Measurements from ENCODE around the gene CEP63. TPM values are rescaled to one million over a fixed set of nuclear protein-coding genes. Genes with fewer than 3 reads are reported as not detected.
A peak's percentile ranks its signal among the peaks of the same experiment; 100 is the strongest.
"Not testable (repeated sequence)": the region's sequence is repeated elsewhere in the genome, so short reads cannot be mapped to it uniquely, and the experiment has no call there.

Gene CEP63
- total RNA-seq, 1 donor from 2014 or later, result 22.5 TPM

DNA sequence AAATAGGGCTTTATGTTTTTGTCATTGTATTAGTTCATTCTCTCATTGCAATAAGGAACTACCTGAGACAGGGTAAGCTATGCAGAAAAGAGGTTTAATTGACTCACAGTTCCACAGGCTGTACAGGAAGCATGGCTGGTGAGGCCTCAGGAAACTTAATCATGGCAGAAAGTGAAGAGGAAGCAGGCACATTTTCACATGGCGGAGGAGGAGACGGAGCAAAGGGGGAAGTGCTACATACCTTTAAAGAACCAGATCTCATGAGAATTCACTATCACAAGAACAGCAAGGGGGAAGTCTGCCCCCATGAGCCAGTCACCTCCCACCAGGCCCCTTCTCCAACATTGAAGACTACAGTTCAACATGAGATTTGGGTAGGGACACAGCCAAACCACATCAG lies 25.6 kb downstream of the CEP63 start:
- DNase-seq (ENCODE audit: low read depth), result no peak

DNA sequence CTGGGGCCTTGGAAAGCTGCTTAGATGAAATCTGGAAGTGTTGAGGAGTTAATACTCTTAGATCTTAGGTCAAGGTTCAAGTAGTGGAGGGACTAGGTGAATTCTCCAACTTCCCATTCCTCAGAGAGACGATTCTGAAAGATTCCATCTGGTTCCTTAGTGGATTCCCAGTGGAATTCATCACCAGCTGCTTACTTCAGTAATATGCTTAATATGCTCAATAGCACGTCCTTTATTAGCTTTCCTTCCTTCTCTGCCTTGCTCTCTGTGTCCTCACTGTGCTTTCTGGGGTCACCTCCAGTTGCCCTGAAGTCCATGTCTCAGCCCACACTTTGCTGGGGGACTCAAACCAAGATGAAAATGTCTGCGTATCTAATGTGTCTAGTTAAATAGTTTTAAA lies 31.0 kb downstream of the CEP63 start:
- DNase-seq (ENCODE audit: low read depth), result peak; percentile 50

DNA sequence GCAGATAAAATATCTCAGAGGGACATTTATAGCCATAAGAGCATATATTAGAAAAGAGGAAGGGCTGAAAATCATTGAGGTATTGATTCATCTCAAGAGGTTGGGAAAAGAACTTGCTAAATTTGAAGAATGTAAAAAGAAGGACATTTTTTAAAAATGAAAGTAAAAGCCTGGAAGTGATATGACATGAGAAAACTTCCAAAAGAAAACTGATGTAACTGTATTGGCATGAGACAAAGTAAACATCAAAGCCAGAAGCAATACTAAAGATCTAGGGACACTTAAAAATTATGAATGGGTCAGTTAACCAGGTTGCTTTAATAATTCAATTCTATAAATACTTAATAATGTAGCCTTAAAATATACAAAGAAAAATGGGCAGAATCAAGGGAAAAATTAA lies 31.9 kb downstream of the CEP63 start:
- DNase-seq (ENCODE audit: low read depth), result no peak

DNA sequence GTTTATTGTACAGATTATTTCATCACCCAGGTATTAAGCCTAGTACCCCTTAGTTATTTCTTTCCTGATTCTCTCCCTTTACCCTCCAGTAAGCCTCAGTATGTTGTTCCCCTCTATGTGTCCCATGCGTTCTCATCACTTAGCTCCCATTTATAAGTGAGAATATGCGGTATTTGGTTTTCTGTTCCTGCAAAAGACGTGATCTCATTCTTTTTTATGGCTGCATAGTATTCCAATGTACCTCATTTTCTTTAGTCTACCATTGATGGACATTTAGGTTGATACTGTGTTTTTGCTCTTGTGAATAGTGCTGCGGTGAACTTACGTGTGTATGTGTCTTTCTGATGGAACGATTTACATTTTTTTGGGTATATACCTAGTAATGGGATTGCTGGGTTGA lies 36.7 kb downstream of the CEP63 start:
- DNase-seq (ENCODE audit: low read depth), result no peak

DNA sequence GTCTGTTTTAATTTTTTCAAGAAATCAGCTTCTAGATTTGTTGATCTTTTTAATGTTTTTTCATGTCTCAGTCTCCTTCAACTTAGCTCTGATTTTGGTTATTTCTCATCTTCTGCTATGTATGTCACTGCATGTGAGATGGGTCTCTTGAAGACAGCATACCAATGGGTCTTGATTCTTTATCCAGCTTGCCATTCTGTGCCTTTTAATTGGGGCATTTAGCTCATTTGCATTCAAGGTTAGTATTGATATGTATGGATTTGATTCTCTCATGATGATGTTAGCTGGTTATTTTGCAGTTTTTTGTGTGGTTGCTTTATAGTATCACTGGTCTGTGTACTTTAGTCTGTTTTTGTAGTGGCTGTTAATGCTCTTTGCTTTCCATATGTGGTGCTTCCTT lies 39.4 kb downstream of the CEP63 start:
- no peak for DNase-seq (ENCODE audit: low read depth)

DNA sequence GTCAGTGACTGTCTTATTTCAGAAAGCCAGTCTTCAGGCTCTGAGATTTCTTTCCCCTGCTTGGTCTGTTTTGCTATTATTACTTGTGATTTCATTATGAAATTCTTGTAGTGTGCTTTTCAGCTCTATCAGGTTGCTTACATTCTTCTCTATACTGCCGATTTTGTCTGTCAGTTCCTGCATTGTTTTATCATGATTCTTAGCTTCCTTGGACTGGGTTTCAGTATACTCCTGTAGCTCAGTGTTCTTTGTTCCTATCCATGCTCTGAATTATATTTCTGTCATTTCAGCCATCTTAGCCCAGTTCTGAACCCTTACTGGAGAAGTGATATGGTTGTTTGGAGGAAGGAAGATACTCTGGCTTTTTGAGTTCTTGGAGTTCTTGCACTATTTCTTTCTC lies 40.5 kb downstream of the CEP63 start:
- no peak for DNase-seq (ENCODE audit: low read depth)

DNA sequence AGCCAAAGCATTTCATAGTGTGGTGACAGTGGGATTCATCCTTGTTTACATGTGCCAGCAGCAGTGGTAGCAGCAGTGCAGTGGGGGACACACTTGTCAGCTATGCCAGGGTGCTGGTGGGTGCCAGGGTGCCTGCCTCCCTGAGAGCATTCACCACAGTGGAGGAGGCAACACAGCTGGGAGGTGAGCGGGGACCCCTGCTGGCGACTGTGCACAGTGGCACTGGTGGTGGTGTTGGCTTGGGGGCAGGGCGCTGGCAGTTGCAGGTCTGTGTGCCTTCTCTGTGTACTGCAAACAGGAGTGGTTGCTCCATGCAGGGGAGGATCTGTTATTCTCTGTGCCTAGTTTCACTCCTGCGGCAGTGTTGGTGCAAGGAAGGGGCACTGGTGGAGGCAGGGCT lies 41.2 kb downstream of the CEP63 start:
- no peak for DNase-seq (ENCODE audit: low read depth)

DNA sequence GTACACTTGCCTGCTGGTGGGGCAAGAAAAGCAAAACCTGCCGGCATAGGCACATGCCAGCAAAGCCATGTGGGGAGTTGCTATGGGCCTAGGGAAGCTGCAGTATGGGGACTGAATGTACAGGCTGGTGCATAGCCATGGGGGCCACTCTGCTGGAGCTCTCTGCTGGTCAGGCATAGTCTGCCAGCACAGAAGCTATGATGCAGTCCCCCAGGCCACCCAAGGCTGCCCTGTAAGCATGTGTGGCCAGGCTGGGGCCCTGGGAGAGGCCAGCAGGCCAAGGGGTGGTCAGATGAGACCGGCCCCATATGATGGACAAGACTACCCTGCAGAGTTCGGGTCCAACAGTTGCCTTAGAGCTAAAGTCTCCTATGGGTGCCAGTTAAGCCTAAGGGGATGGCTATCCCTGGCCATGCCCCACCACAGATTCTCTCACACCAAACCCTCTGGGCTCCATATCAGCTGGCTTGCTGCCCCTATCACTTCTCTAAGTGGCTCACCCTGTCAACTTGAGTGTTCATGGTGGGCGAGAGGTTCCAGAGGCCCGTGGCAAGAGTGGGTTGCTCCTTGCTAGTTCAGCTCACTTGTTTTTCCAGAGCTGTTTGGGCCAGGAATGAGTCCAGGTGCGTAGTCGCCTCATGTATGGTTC lies 41.8 kb downstream of the CEP63 start:
- no peak for DNase-seq (ENCODE audit: low read depth)

DNA sequence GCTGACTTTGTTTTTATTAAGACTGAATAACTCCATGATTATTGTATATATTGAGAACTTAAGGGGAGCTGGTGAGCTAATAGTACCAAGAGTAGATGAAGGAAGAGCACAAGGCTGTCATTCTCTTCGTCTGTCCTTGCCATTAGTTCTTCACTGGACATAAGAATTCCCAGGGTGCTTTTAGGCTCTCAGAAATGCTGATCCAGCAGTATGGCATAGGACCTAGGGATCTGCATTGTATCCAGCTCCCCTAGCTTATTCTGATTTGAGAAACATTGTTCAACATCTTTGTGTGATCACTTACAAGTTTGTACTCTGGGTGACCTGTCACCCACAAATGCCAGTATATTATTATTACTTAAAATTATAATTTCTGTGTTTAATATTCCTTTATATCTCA lies 47.6 kb downstream of the CEP63 start:
- DNase-seq (ENCODE audit: low read depth), result no peak

DNA sequence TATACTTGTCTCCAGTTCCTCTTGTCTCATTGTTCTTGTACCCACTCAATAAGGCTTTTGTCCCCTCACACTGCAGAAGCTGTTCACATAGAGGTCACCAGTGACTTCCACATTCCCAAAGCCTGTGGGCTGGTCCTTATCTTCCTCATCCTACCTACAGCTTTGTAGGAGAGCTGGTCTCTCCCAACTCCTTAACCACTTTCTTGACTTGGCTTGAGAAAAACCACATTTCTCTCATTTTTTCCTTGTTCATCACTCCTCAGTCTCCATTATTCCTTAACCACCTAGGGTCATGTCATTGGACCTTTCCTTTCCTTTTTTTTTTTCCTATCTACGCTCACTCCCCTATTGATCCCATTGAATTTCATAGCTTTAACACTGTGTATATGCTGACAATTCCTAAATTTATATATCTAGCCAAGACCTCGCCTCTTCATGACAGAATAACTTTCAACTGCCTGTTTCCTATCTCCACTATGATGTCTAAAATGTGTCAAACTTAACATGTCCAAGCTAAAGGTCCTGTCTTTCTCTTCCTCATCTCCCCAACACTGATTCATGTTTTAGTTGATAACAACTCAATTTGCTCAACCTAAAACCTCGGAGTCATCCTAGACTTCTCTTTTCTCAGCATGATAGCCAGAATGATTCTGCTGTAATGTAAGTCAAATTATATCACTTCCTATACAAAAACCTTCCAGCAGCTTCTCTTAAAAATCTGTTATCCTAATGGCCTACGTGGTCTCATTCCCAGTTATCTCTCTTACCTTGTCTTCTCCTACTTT lies 49.5 kb downstream of the CEP63 start:
- no peak for DNase-seq (ENCODE audit: low read depth)

DNA sequence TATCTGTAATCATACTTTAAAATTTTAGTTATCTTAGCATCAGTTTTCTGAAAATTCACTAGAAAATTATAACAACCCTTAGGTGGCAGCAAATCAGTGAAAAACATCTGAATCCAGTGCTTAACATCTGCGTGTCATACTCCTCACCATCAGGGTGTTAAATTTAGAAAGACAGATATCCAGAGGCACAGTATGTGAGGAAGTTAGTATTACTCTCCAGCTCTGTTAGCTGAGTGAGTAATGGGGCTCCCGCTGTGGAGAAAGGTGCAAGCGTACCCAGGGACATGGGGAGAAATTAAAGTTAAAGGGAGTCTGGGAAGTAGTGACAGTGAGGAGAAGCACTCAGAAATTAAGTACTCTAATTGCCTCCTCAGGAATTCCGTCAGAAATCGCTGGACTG lies 50.9 kb downstream of the CEP63 start:
- no peak for DNase-seq (ENCODE audit: low read depth)

DNA sequence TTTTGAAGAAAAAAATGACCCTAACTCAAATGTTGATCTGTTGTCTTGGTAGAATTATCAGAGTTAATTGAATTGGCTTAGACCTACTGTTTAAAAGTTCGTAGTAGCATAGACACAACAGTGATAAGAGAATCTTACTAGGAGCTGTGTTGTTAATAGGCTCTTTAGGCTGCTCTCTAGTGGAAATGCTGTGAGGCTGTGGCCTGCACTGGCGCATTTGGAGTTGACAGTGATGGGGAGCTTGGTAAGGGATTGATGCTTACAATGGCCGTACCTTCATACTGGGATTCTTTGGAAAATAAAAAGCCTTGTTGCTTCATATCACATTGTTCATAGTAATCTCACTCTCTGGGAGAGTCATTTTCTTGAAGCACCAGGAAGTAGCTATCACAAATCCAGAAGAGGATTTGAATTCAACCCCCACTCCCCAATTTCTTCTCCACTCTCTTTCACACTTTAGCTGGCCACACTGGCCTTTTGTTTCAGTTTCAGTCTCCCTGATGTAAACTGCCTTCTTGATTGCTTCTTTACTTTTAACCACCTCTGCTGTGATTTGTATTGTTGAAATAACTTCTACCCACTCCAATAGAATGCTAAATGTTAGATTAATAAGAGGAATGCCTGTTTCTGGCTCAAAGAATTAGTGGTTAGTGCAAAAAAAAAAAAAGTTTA lies 56.6 kb downstream of the CEP63 start:
- DNase-seq (ENCODE audit: low read depth), result no peak

DNA sequence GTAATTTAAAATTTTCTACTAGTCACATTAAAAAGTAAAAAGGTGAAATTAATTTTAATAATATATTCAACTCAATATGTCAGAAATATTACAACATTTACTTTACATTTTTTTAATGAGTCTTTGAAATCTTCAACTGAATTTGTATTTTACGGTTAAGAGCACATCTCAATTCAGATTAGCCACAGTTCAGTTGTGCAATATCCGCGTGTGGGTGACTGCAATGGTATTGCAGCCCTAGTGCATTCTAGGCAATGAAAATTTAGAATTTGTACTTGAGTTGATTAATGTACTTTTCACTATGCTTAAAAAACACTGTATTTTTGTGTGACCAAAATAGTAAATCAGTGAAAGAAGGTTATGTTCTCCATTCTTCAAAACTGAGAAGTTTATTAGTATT lies 57.3 kb downstream of the CEP63 start:
- no peak for DNase-seq (ENCODE audit: low read depth)

DNA sequence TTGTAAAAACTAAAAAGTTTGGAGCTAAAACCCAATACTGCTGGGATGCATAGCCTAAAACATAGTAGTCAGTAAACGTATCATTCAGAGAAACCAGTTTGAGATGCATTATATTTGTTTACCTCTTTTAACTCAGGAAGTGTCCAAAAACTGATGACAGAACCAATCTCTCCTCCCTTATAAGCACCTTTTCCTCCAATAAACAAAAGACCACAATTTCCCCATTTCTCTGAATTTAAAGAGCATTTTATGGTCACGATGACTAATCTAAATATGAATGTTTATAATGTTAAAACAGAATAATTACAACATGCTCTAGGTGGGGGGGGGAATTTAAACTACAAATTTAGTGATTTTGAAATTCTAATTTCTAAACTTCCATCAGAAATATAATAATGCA lies 58.5 kb downstream of the CEP63 start:
- DNase-seq (ENCODE audit: low read depth), result no peak

DNA sequence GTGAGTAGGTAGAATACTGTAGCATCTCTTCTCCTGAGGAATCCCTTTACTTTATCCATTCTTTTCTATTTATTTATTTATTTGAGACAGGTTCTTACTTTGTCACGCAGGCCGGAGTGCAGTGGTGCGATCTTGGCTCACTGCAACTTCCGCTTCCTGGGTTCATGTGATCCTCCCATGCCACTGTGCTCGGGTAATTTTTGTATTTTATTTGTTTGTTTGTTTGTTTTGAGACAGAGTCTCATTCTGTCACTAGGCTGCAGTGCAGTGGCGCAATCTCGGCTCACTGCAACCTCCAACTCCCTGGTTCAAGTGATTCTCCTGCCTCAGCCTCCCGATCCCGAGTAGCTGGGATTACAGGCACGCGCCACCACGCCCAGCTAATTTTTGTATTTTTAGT lies 58.9 kb downstream of the CEP63 start:
- not testable (repeated sequence) for DNase-seq (ENCODE audit: low read depth)

DNA sequence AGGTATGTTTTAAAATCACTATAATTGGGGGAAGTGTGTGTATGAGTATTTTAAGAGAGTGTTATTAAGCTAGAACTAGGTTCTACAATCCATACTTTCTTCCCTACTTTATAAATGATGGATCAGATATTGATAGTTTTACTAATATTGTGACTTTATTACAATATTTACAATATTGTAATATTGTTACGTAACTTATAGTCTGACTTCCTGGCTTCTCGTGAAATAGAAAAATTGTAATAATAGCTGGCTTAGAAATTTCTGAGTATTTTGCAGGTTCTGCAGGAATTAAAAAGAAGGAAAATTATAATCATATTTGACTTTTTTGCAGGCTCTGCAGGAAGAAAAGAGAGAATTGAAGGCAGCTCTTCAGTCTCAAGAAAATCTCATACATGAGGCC lies 60.0 kb downstream of the CEP63 start:
- no peak for DNase-seq (ENCODE audit: low read depth)

DNA sequence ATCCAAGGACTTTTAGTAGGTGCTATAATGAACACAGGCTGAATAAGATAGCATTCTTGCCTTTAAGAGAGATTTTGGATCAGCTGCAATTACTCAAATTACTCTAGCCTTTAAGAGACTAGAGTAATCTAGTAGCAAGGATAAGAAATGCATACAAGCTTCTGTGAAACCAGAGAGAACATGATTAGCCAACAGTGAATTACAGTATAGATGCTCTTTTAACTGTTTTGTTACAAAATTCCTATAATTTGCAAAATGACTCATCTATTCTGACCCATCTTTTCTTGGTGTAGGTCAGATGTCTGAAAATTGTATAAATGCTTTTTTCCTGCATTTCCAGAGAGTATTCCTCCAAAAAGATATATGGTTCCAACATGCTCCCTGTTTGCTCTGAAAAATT lies 66.9 kb downstream of the CEP63 start:
- no peak for DNase-seq (ENCODE audit: low read depth)

DNA sequence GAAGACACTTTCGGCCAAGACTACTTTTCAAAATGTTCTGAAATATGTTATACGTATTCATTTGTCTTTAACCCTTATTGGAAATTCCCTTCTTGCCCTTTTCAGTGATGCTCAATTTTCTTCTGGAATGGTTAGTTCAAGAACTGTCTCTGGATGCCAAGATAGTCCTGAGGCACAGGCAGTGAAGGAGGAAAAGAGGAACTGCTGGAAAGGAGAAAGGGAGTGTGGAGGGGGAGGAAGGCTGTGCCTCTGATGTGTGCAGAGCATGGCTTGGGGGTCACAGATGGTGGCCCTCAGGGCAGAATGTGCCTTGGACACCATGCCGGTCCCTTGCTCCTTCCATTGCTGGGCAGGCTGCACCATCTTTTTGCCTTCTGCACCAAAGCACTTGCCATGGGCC lies 73.7 kb downstream of the CEP63 start:
- no peak for DNase-seq (ENCODE audit: low read depth)

DNA sequence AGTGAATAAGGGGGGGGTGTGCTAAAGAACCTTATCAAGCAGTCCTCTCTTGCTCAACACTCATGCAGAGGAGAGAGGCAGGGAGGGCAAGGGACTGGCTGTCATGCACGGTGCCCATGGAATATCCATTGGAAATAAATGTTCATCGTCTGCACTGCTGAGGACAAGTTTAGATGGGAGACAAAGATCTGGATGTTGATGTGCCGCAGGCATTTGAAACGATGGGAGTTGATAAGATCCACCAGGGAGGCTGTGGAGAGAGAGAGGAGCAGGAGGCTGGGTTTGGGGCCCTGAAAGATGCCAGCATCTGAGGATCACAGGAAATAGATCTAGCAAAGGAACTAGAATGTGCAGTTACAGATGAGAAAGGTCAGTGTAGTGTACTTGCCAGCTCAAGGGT lies 76.2 kb downstream of the CEP63 start:
- DNase-seq (ENCODE audit: low read depth), result no peak

DNA sequence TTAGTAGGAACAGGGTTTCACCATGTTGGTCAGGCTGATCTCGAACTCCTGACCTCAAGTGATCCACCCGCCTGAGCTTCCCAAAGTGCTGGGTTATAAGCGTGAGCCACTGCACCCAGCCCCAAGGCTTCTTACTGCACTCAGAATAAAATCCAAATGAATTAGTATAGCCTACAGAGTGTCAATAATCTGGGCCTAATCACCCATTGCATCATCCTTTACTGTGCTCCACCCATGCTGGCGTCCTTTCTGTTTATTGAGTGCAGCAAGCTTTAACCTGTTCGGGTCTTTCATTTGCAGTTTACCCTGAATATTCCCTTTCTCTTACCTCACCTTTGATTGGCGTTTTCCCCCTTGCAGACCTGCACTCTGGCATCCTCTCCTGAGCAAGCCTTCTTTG lies 77.7 kb downstream of the CEP63 start:
- no peak for DNase-seq (ENCODE audit: low read depth)

DNA sequence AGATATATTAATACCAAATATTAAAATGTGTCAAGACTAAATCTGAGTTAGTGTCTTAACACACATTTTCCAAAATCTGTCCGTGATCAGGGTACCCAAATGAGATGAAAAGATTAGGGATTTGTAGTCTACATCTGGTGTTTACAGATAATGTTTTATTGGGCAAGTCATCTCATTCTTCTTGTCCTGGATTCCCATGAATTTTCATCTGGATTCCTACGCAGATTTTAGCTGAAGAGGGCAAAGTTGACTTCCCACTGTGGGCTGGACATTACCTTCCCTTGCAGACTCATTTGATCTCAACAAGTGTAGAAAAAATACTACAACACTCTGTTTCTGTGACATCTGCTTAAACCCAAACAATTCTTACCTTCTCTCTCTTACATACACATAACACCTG lies 79.1 kb downstream of the CEP63 start:
- no peak for DNase-seq (ENCODE audit: low read depth)

DNA sequence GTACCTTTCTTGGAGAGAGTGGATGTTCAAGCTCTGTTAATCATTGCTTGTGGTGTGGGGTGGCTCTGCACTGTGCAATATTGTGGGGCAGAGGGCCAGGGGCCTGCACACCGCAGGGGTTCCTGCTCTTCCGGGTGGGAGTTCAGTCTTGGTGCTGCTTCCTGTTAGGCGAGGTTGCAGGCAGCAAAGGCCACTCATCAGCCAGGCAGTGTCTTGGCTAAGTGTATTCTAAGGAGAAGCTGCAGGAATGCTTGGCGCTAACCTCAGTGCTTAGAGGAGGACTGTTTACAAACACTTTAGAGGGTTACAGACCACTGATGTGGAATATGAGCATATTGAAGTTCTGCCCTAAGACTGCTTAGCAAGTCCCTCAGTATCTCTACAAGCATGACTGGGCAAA lies 81.7 kb downstream of the CEP63 start:
- DNase-seq (ENCODE audit: low read depth), result no peak

DNA sequence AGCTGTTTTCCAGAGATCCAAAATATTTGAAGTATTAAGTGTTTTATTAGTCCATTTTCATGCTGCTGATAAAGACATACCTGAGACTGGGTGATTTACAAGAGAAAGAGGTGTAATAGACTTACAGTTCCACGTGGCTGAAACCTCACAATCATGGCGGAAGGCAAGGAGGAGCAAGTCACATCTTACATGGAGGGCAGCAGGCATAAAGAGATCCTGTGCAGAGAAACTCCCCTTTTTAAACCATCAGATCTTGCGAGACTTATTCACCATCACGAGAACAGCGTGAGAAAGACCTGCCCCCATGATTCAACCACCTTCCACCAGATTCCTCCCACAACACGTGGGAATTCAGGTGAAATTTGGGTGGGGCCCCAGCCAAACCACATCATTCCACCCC lies 82.9 kb downstream of the CEP63 start:
- DNase-seq (ENCODE audit: low read depth), result no peak
